ENCODE data around the gene BANP.
A peak's percentile ranks its signal among the peaks of the same experiment; 100 is the strongest.
"Not testable (repeated sequence)": the region's sequence is repeated elsewhere in the genome, so short reads cannot be mapped to it uniquely, and the experiment has no call there.

BANP gene

DNA sequence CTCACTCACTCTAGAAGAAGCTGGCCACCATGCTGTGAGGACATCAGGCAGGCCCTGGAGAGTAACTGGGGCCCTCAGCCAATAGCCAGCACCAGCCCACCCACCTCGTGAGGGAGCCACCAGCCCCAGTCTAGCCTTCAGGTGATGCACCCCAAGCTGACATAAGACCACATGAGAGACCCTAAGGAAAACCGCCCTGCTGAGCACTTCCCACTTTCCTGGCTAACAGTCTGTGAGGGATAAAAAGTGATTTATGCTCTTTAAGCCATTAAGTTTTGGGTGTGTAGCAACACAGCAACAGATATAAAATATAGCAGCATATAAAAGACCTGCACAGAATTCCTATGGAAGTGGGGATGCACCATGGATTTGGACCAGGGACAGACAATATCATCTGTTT is 145.4 kb downstream of the BANP start:
- not testable (repeated sequence) for H3K36me3 ChIP-seq (ENCODE audit: insufficient read depth, low read length); H3K4me1 ChIP-seq (ENCODE audit: insufficient read depth, low read length); H3K9ac ChIP-seq (ENCODE audit: low read depth, low read length); H3K9me3 ChIP-seq (ENCODE audit: control insufficient read depth, insufficient read depth, low read length)

DNA sequence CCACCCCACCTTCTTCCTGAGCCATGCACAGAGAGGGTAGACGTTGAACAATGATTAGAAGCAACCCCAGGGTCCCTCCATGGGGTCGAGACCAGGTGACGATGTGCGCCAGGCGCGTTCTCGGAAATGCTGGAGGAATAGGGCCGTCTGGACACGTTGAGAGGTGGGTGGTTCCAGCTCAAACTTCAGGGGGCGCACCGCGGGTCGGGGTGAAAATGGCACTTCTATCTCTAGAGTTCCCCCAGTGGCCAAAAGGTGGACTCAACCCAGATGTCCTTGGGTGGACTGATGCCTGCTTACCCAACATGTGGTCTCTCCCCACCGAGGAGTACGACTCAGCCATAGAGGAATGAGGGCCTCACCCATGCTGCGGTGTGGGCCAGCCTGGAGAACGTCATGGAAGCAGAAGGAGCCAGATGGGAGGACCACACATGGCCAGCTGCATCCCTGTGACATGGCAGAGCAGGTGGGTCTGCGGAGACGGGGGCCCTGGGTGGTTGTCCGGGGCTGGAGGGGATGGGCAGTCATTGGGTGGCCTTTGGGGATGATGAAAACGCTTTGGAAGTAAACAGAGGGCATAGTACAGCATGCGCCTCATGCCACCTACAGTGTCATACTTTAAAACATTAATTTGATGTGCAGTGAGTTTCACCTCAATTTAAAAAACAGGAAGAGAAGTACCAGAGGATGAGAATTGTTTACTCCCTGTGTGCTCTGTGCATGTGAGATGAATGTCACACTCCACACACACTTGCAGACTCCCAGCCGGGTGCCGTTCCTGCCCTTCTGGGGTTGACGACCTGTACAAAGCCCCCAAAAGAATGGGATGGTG is 147.7 kb downstream of the BANP start:
- not testable (repeated sequence) for H3K9me3 ChIP-seq (ENCODE audit: control insufficient read depth, insufficient read depth, low read length); H3K9ac ChIP-seq (ENCODE audit: low read depth, low read length); H3K36me3 ChIP-seq (ENCODE audit: insufficient read depth, low read length); H3K4me1 ChIP-seq (ENCODE audit: insufficient read depth, low read length)

DNA sequence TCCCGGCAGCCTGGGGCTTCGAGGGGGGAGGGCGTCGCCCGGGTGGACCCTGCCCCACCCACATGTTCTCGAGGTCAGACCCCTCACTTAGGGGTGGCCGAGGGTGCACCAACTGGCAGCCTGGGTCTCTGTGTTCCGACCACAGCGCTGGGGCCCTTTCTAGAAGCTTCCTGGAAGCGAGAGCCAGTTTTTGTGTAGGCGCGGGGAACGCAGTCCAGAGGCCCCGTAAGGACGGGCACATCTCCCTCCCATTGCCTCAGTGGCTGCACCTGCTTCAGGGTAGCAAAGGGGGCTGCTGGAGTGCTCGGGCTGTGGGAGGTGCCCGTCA is 148.3 kb downstream of the BANP start:
- H3K36me3 ChIP-seq (ENCODE audit: insufficient read depth, low read length): no peaks in the 10 kb centered on the region
- no peaks in the 10 kb centered on the region for H3K4me1 ChIP-seq (ENCODE audit: insufficient read depth, low read length)
- no peak overlapping the region for H3K9ac ChIP-seq (ENCODE audit: low read depth, low read length)
- no peaks in the 10 kb centered on the region; the same call in 1 of the 2 replicates for H3K9me3 ChIP-seq (ENCODE audit: control insufficient read depth, insufficient read depth, low read length)

DNA sequence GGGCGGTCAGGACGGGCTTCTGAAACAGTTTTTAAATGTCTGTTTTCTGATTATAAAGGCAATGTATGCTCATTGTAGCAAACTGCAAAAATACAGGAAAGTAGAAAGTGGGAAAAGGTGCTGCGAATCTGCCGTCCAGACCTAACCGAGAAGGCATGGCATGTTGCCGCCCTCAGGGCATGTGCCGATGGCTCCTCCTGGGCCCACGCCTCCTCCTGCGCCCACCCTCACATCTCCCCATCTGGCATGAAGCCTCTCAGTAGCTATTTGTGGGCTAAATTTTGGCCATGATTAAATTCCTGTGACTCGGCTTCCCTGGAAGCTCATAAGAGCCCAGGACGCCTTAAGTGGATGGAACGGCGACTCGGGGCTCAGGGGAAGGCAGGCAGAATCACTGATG is 148.7 kb downstream of the BANP start:
- H3K36me3 ChIP-seq (ENCODE audit: insufficient read depth, low read length); H3K9me3 ChIP-seq (ENCODE audit: control insufficient read depth, insufficient read depth, low read length); H3K9ac ChIP-seq (ENCODE audit: low read depth, low read length); H3K4me1 ChIP-seq (ENCODE audit: insufficient read depth, low read length): not testable (repeated sequence)

DNA sequence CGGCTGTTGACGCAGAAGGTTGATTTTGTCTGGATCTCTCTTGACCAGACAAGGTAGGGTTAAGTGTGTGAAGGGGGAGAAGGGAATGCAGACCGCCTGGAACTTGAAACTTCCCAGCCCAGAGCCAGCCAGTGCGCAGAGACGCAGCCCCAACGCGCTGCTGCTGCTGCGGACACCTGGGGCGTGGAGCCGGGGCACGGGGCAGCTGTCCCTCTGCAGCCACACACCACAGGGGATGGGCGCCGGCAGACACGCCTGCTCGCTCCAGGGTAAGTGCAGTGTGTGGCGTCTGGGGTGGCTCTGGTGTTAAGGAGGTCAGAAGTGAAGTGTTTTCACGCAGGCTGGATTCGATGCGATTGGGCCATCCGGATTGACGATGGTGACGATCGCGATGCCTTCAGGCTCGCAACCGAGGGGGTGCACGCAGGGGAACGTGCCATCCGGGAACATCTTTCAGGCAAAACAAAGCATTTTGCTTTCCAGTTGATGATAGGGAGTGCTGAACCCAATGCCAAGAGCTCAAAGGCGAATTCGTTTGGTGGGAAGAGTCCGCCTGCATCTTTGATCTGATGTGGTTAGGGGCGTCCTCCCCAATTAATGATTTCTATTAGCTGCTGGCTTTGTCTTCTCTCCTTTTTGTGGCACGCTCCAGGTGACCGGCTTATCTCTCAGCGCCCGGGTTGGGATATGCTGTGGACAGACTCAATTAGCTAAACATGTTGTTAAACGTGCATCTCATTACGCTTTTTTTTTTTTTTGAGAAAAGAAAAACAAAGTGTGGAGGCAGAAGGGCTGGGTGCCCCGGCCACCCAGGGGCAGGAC is 149.8 kb downstream of the BANP start:
- H3K9me3 ChIP-seq (ENCODE audit: control insufficient read depth, insufficient read depth, low read length); H3K36me3 ChIP-seq (ENCODE audit: insufficient read depth, low read length); H3K4me1 ChIP-seq (ENCODE audit: insufficient read depth, low read length): not testable (repeated sequence)
- H3K9ac ChIP-seq (ENCODE audit: low read depth, low read length): peak overlapping the region; percentile 14; the same call in 1 of the 2 replicates

DNA sequence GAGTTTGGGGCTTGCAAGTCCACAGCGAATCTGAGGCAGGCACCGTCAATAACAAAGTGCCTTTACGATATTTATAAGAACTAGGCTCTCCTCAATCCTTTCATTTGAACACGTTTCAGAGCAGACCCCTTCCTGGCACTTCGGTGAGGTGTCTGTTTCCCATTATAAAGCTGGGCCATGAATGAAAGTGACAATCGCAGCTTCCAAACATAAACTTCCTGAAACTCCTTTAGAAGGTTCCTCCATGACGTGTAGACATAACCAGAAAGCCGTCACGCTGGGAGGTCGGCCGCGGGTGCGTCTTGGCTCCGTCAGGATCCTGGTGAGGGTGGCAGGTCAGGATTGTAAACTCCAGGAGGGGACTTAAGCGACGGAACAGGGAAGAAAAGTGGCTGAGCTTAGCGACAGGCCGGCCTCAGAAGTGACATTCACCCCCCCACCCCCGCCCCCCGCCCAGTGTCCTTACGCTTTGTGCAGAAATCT is 150.4 kb downstream of the BANP start:
- H3K9me3 ChIP-seq (ENCODE audit: control insufficient read depth, insufficient read depth, low read length); H3K4me1 ChIP-seq (ENCODE audit: insufficient read depth, low read length); H3K36me3 ChIP-seq (ENCODE audit: insufficient read depth, low read length); H3K9ac ChIP-seq (ENCODE audit: low read depth, low read length): not testable (repeated sequence)

DNA sequence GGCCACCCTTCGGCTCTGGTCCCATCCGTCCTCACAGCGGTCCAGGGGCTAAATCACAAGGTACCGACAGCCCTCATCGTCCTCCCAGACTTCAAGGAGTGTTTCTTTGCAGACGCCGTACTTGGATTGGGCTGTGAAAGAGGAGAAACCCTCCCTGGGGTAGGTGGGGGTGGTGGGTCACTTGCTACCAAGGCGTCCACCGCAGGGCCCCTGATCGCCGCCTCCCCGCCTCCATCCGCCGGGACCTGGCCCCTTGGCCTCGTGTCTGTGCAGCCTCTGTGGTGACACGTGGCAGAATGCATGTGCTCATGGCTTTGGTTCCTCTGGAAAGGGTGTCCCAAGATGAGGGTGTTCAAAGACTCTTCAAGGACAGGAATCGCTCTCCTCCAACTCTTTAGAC is 151.4 kb downstream of the BANP start:
- no peaks in the 10 kb centered on the region for H3K9me3 ChIP-seq (ENCODE audit: control insufficient read depth, insufficient read depth, low read length)
- no peak overlapping the region for H3K9ac ChIP-seq (ENCODE audit: low read depth, low read length)
- no peaks in the 10 kb centered on the region for H3K36me3 ChIP-seq (ENCODE audit: insufficient read depth, low read length)
- H3K4me1 ChIP-seq (ENCODE audit: insufficient read depth, low read length): no peaks in the 10 kb centered on the region

DNA sequence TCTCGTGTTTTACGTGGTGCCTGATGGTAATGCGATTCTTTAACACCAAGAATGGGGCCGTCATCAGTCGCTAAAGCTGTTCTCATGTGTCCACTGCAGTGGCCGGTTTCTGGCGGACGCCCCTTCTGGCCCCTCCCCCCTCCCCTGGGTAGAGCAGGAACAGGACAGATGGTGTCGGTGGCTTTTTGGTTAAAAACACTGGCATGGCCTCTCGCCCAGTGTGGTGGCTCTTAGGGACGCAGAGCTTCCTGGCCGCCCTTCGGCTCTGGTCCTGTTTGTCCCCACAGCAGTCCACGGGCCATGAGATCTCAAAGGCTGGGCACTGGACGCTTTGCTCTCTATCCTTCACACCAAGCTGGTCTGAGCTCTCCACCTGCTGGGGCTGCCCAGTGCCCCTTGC is 151.8 kb downstream of the BANP start:
- no peaks in the 10 kb centered on the region for H3K4me1 ChIP-seq (ENCODE audit: insufficient read depth, low read length)
- H3K9me3 ChIP-seq (ENCODE audit: control insufficient read depth, insufficient read depth, low read length): no peaks in the 10 kb centered on the region
- no peaks in the 10 kb centered on the region for H3K36me3 ChIP-seq (ENCODE audit: insufficient read depth, low read length)
- H3K9ac ChIP-seq (ENCODE audit: low read depth, low read length): no peak overlapping the region

DNA sequence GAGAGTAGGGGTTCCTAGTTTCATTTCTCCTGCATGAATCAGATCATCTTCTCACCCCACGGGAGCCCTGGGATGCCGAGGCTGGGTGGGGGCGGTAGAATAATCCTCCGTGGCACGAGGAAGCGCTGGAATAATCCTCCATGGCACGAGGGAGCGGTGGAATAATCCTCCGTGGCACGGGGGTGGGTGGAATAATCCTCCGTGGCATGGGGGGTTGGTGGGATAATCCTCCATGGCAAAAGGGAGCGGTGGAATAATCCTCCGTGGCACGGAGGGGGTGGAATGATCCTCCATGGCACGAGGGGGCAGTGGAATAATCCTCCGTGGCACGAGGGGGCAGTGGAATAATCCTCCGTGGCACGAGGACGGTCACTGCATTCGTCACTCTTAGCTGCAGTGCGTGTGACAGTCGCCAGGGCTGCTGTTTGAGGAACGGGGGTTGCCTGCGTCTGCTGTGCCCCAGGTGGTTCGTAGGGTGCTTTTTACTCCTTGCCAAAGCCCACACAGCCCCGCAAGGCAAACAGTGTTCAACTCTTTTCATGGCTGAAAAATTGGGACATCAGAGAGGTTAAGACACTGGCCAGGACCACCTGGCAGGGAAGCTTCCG is 152.5 kb downstream of the BANP start:
- no peaks in the 10 kb centered on the region for H3K36me3 ChIP-seq (ENCODE audit: insufficient read depth, low read length)
- H3K4me1 ChIP-seq (ENCODE audit: insufficient read depth, low read length): no peaks in the 10 kb centered on the region
- no peaks in the 10 kb centered on the region for H3K9me3 ChIP-seq (ENCODE audit: control insufficient read depth, insufficient read depth, low read length)
- no peak overlapping the region for H3K9ac ChIP-seq (ENCODE audit: low read depth, low read length)

DNA sequence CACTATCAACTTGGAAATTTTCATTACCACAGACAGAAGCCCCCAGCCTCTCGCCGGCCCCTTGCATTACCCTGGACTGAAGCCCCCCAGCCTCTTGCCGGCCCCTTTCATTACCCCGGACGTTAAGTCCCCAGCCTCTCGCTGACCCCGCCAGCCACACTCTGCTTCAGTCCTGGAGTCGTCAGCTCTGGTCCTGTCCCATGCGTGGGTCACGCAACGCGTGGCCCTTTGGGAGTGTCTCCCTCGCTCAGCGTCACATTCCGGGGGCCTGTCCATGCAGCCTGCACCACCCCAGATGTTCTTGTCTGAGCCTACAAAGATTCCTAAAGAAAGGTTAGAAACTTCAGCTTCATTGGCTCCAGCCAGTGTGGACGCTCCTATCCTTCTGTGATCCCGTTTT is 153.1 kb downstream of the BANP start:
- H3K9me3 ChIP-seq (ENCODE audit: control insufficient read depth, insufficient read depth, low read length); H3K4me1 ChIP-seq (ENCODE audit: insufficient read depth, low read length); H3K36me3 ChIP-seq (ENCODE audit: insufficient read depth, low read length); H3K9ac ChIP-seq (ENCODE audit: low read depth, low read length): not testable (repeated sequence)

DNA sequence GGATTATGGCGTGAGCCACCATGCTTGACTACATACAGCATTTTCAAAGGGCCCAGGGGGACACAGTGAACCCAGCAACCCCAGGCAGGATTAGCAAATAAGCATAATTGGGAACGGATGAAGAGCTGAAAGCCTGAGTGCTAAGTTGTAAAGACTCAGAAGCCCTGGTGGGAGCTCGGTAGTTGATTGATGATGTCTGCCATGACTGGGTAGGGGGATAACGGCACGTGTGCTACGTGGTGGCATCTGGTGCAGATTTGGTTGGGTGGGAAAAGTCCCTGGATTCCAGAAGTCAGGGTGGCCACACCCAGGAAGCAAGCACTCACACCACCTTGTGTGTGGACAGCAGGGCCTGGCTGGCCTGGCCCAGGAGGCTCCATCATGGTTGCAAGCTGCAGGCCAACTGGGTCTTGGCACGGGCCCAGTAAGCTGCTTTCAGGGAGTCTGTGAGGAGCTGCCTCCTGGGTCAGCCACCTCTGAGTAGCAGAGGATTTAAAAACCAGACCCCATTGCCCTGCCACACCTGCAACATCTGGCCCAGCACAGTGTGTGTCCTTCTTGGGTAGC is 154.4 kb downstream of the BANP start:
- not testable (repeated sequence) for H3K4me1 ChIP-seq (ENCODE audit: insufficient read depth, low read length); H3K36me3 ChIP-seq (ENCODE audit: insufficient read depth, low read length); H3K9me3 ChIP-seq (ENCODE audit: control insufficient read depth, insufficient read depth, low read length); H3K9ac ChIP-seq (ENCODE audit: low read depth, low read length)

DNA sequence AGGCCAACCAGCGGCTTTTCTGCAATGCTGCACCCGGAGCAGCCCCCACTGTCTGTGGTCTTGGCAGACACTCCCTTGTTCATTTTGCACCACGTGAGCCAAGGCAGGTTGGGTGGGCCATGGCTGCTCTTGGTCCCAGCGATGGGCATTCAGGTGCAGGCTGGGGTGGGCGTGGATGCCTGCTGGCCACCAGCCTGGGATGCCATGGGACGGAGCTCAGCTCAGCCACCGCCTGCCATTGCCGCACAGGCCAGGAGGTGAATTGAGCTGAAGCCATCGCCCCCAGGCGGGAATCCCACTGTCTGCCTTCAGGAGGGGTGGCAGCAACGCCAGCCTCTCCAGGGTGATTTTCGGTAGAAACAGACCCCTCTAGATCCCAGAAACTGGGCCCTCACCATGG is 155.3 kb downstream of the BANP start:
- not testable (repeated sequence) for H3K9me3 ChIP-seq (ENCODE audit: control insufficient read depth, insufficient read depth, low read length); H3K4me1 ChIP-seq (ENCODE audit: insufficient read depth, low read length); H3K9ac ChIP-seq (ENCODE audit: low read depth, low read length); H3K36me3 ChIP-seq (ENCODE audit: insufficient read depth, low read length)

DNA sequence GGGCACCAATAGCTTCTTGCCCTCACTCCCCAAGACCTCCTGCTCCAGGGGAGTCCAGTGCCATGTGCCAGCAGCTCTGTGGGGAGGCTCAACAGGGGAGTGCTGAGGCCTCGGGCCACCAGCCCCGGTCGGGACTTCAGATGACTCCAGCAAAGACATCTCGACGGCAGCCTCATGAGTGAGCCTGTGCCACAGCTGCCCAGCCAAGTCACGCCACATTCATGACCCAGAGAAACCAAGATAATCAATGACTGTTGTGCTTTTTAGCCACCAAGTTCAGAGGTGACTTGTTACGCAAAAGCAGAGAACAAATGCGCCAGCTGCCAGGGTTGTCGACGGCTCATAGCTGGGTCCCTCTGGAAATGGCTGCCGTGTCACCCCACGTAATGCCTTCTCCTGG is 157.5 kb downstream of the BANP start:
- no peaks in the 10 kb centered on the region for H3K4me1 ChIP-seq (ENCODE audit: insufficient read depth, low read length)
- no peaks in the 10 kb centered on the region; the same call in 1 of the 2 replicates for H3K9me3 ChIP-seq (ENCODE audit: control insufficient read depth, insufficient read depth, low read length)
- H3K36me3 ChIP-seq (ENCODE audit: insufficient read depth, low read length): no peaks in the 10 kb centered on the region
- H3K9ac ChIP-seq (ENCODE audit: low read depth, low read length): no peak overlapping the region

DNA sequence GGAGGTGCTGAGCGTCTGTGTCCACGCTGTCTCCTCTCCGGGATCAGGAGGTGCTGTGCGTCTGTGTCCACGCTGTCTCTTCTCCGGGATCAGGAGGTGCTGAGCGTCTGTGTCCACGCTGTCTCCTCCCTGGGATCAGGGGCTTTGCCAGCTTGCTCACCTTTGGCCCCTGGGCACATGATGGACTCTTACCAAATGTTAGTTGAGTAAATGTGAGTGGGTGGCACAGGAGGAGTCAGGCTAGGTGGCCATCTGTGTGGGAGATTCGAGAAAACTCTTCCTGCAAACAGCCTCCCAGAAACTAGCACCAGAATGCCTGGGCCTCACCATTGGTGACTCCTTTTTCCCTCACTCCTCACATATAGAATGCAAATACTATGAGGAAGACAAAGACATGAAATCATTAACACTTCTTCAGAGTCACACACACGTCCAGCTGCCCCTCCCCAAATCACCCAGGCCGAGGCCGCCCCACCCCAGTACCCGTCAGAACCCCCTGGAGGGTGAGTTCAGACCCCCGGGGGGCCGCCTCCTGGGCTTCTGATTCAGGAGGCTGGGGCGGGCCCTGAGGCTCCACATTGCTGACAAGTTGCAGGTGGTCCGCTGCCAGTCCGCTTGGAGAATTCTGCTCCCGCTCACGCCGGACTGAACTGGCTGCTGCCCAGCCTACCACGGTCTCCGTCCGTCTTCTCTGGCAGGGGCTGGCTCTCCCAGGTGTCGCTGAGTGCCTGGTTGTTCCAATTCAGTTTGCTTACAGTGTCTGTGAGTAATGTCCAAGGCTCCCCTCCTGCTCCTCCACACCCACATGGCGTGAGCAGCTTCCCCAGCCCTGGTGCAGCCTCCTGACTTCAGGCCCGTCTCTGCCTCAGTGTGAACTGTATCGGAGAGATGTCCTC is 158.7 kb downstream of the BANP start:
- not testable (repeated sequence) for H3K36me3 ChIP-seq (ENCODE audit: insufficient read depth, low read length); H3K9me3 ChIP-seq (ENCODE audit: control insufficient read depth, insufficient read depth, low read length); H3K9ac ChIP-seq (ENCODE audit: low read depth, low read length); H3K4me1 ChIP-seq (ENCODE audit: insufficient read depth, low read length)
